Measurements from ENCODE around the gene AFF3.

Gene AFF3

GRCh38 chr2:100041946-100042345 lies 100.4 kb downstream of the AFF3 start:
- no peak for DNase-seq (ENCODE audit: low read depth)

- no peak for DNase-seq (ENCODE audit: low read depth)
Observed at GRCh38 chr2:100041385-100041784, 101.0 kb downstream of the AFF3 start.

- no peak for DNase-seq (ENCODE audit: low read depth)
Observed at GRCh38 chr2:100040906-100041305, 101.5 kb downstream of the AFF3 start.

- no peak for DNase-seq (ENCODE audit: low read depth)
Observed at GRCh38 chr2:100039291-100039980, 103.0 kb downstream of the AFF3 start.

- DNase-seq (ENCODE audit: low read depth) = no peak
Observed at GRCh38 chr2:100038011-100038410, 104.4 kb downstream of the AFF3 start.

GRCh38 chr2:100036793-100037192 lies 105.6 kb downstream of the AFF3 start:
- DNase-seq (ENCODE audit: low read depth) = no peak

GRCh38 chr2:100036026-100036425 lies 106.4 kb downstream of the AFF3 start:
- no peak for DNase-seq (ENCODE audit: low read depth)

- no peak for DNase-seq (ENCODE audit: low read depth)
Observed at GRCh38 chr2:100034431-100034830, 108.0 kb downstream of the AFF3 start.

GRCh38 chr2:100033976-100034375 lies 108.4 kb downstream of the AFF3 start:
- DNase-seq (ENCODE audit: low read depth) = no peak

- no peak for DNase-seq (ENCODE audit: low read depth)
Observed at GRCh38 chr2:100031604-100032003, 110.8 kb downstream of the AFF3 start.

- DNase-seq (ENCODE audit: low read depth) = no peak
Observed at GRCh38 chr2:100029460-100029859, 112.9 kb downstream of the AFF3 start.

- no peak for DNase-seq (ENCODE audit: low read depth)
Observed at GRCh38 chr2:100021791-100022340, 120.5 kb downstream of the AFF3 start.

- DNase-seq (ENCODE audit: low read depth) = no peak
Observed at GRCh38 chr2:100019499-100019898, 122.9 kb downstream of the AFF3 start.

- DNase-seq (ENCODE audit: low read depth) = peak; percentile 36
Observed at GRCh38 chr2:100018341-100019193, 123.8 kb downstream of the AFF3 start.

- peak; percentile 46 for DNase-seq (ENCODE audit: low read depth)
Observed at GRCh38 chr2:100017633-100018032, 124.8 kb downstream of the AFF3 start.

- no peak for DNase-seq (ENCODE audit: low read depth)
Observed at GRCh38 chr2:100016756-100017155, 125.6 kb downstream of the AFF3 start.

GRCh38 chr2:100015849-100016248 lies 126.5 kb downstream of the AFF3 start:
- no peak for DNase-seq (ENCODE audit: low read depth)

- DNase-seq (ENCODE audit: low read depth) = peak; percentile 95
Observed at GRCh38 chr2:100013892-100014677, 128.3 kb downstream of the AFF3 start.

- DNase-seq (ENCODE audit: low read depth) = no peak
Observed at GRCh38 chr2:100012561-100012960, 129.8 kb downstream of the AFF3 start.

- DNase-seq (ENCODE audit: low read depth) = peak; percentile 74
Observed at GRCh38 chr2:100011272-100011731, 131.1 kb downstream of the AFF3 start.

- no peak for DNase-seq (ENCODE audit: low read depth)
Observed at GRCh38 chr2:100010606-100011005, 131.8 kb downstream of the AFF3 start.

- no peak for DNase-seq (ENCODE audit: low read depth)
Observed at GRCh38 chr2:100009743-100010142, 132.6 kb downstream of the AFF3 start.

Measured in GM04504 (cell line).